Smooth muscle cell (in vitro differentiated cells): ENCODE measurements around the gene CACNB4. TPM values are rescaled to one million over a fixed set of nuclear protein-coding genes. Genes with fewer than 3 reads are reported as not detected.
"Not testable (repeated sequence)": the region's sequence is repeated elsewhere in the genome, so short reads cannot be mapped to it uniquely, and the experiment has no call there.

ENCODE experiments used
- DNase-seq: peaks from one replicate; lab custom pipeline; 2025; ENCODE audit not compliant: unreplicated experiment; lab: John Stamatoyannopoulos, UW
- H2AFZ ChIP-seq: fragments of 200-600 bp; sonication (generic); 2 replicates; pipeline ENCODE4 v1.6.0; 2016; ENCODE audit warnings: antibody characterized with exemption, low read depth, mild to moderate bottlenecking
- H3F3A ChIP-seq: fragments of 200-600 bp; sonication (generic); 2 replicates; pipeline ENCODE4 v1.6.0; 2017; ENCODE audit warnings: antibody characterized with exemption, low read depth
- H3K27ac ChIP-seq: fragments of 200-600 bp; sonication (generic); 2 replicates; pipeline ENCODE4 v1.5.1; 2016; ENCODE audit warnings: low read depth, mild to moderate bottlenecking
- H3K27me3 ChIP-seq: fragments of 200-600 bp; sonication (generic); 2 replicates; pipeline ENCODE4 v1.6.1; 2016; ENCODE audit warnings: low read depth, mild to moderate bottlenecking
- H3K36me3 ChIP-seq: fragments of 200-600 bp; sonication (generic); 2 replicates; pipeline ENCODE4 v1.5.1; 2016; ENCODE audit warnings: low read depth
- H3K4me1 ChIP-seq: fragments of 200-600 bp; sonication (generic); 2 replicates; pipeline ENCODE4 v1.5.1; 2016; ENCODE audit warnings: low read depth
- H3K4me2 ChIP-seq: fragments of 200-600 bp; sonication (generic); 2 replicates; pipeline ENCODE4 v1.6.0; 2016; ENCODE audit warnings: mild to moderate bottlenecking
- H3K4me3 ChIP-seq: fragments of 200-600 bp; sonication (generic); 2 replicates; pipeline ENCODE4 v1.5.1; 2016; ENCODE audit warnings: mild to moderate bottlenecking
- H3K79me2 ChIP-seq: fragments of 200-600 bp; sonication (generic); 2 replicates; pipeline ENCODE4 v1.6.0; 2016; ENCODE audit warnings: low read depth, mild to moderate bottlenecking
- H3K9ac ChIP-seq: fragments of 200-600 bp; sonication (generic); 2 replicates; pipeline ENCODE4 v1.6.0; 2016; ENCODE audit warnings: low read depth
- H3K9me3 ChIP-seq: fragments of 200-600 bp; sonication (generic); replicated peaks from 2 replicates; pipeline ENCODE4 v1.5.1; 2016; ENCODE audit warnings: low read depth
- H4K20me1 ChIP-seq: fragments of 200-600 bp; sonication (generic); 2 replicates; pipeline ENCODE4 v1.6.0; 2016; ENCODE audit warnings: low read depth
- CTCF ChIP-seq: fragments of 200-600 bp; sonication (generic); IDR thresholded peaks from 2 replicates; pipeline ENCODE4 v1.5.1; 2017; ENCODE audit warnings: borderline replicate concordance, mild to moderate bottlenecking, antibody characterized with exemption; ENCODE audit not compliant: insufficient read depth, poor library complexity, severe bottlenecking
- WGBS: methylation state at CpG from one replicate; pipeline ENCODE4 v1.1.7; 2016; ENCODE audit warnings: low lambda C conversion rate; 5-methylcytosine and 5-hydroxymethylcytosine counted together
- polyA plus RNA-seq: library from polyadenylated mRNA; unstranded; fragments of >200 nt; fragmentation: Nextera tagmentation; extraction: Ambion mirVana; gene quantifications from 2 replicates; pipeline ENCODE4 v1.2.1, GENCODE V29; 2016
- total RNA-seq: library from RNA; depleted of rRNA; stranded (reverse); fragments of >200 nt; gene quantifications from 2 replicates; pipeline ENCODE4 v1.2.3, GENCODE V29; 2014

CACNB4 gene
- total and polyA plus RNA-seq, 2 experiments from 2014 or later = 0.06 to 1.4 TPM

- H4K20me1 ChIP-seq = no peaks in the 10 kb centered on the region
- H3K9ac ChIP-seq = no peak overlapping the region
- H3K79me2 ChIP-seq = no peaks in the 10 kb centered on the region
- H3F3A ChIP-seq = no peaks in the 10 kb centered on the region
- no peaks in the 10 kb centered on the region for H3K36me3 ChIP-seq
- no peaks in the 10 kb centered on the region for H3K9me3 ChIP-seq
- TF ChIP-seq CTCF = no peak
- H2AFZ ChIP-seq = no peak overlapping the region
- no peak overlapping the region for H3K27ac ChIP-seq
- WGBS = 87% methylated on average over 2 of the region's 2 CpGs
- H3K4me2 ChIP-seq = no peak overlapping the region
- peaks cover 21% of the 10 kb centered on the region for H3K27me3 ChIP-seq
- no peak overlapping the region for H3K4me3 ChIP-seq
- H3K4me1 ChIP-seq = no peaks in the 10 kb centered on the region
- no peak for DNase-seq
Measured at GRCh38 chr2:152024477-152024876, 74.4 kb downstream of the CACNB4 start.

DNA sequence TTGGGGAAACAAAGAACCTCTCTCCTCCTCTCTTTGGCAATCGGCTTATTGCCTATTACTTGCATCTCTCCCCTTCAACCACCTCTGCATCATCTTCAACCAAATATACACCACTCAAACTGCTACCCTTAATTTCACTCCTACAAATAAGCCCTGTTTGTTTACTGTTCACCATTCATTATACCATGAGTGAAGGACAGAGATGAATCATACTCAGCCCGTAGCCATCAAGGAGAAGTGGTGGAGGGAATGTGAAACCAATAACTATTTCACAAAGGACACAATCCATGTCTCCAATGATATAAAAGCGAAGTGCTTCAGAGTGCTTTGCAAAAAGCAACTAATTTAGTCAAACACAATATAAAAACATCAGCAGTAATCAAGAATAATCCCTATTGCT lies 76.8 kb downstream of the CACNB4 start:
- WGBS = 65% methylated on average over 3 of the region's 3 CpGs
- Histone ChIP-seq H3K79me2 (no peaks in the 10 kb centered on the region), H3F3A (no peaks in the 10 kb centered on the region), H4K20me1 (no peaks in the 10 kb centered on the region), H3K9ac (no peak overlapping the region), H3K27me3 (peaks cover 37% of the 10 kb centered on the region), H3K9me3 (no peaks in the 10 kb centered on the region), H3K4me2 (no peak overlapping the region), H3K4me1 (no peaks in the 10 kb centered on the region), H3K36me3 (no peaks in the 10 kb centered on the region), H3K4me3 (no peak overlapping the region), H2AFZ (no peak overlapping the region), H3K27ac (no peak overlapping the region)
- DNase-seq = no peak
- TF ChIP-seq CTCF = no peak

DNA sequence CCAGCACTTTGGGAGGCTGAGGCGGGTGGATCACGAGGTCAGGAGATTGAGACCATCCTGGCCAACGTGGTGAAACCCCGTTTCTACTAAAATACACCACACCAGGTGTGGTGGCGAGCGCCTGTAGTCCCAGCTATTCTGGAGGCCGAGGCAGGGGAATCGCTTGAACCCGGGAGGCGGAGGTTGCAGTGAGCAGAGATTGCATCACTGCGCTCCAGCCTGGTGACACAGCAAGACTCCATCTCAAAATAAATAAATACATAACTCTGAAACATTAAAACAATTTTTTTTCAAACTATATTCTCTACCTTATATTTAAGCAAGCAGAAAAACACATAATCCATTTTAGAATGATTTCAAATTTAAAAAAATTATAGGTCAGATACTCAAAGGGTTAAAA lies 77.8 kb downstream of the CACNB4 start:
- not testable (repeated sequence) for H3K4me1 ChIP-seq, H3K27ac ChIP-seq, H3K9me3 ChIP-seq, H3K4me2 ChIP-seq, H4K20me1 ChIP-seq, H3F3A ChIP-seq, H3K79me2 ChIP-seq, H3K9ac ChIP-seq, H3K4me3 ChIP-seq, H2AFZ ChIP-seq, H3K36me3 ChIP-seq, DNase-seq
- H3K27me3 ChIP-seq = peaks cover 37% of the 10 kb centered on the region
- WGBS = 87% methylated on average over 11 of the region's 11 CpGs

GRCh38 chr2:152019732-152020131 lies 79.1 kb downstream of the CACNB4 start:
- no peak overlapping the region for H3K4me3 ChIP-seq
- no peaks in the 10 kb centered on the region for H3K36me3 ChIP-seq
- no peak for DNase-seq
- no peak overlapping the region for H3K9ac ChIP-seq
- no peaks in the 10 kb centered on the region for H3K79me2 ChIP-seq
- no peaks in the 10 kb centered on the region for H3F3A ChIP-seq
- H3K9me3 ChIP-seq = no peaks in the 10 kb centered on the region
- no peaks in the 10 kb centered on the region for H3K4me1 ChIP-seq
- TF ChIP-seq CTCF = no peak
- H3K27me3 ChIP-seq = peaks cover 37% of the 10 kb centered on the region
- no peak overlapping the region for H3K27ac ChIP-seq
- H2AFZ ChIP-seq = no peak overlapping the region
- no peak overlapping the region for H3K4me2 ChIP-seq
- no peaks in the 10 kb centered on the region for H4K20me1 ChIP-seq
